GM18909 (cell line): ENCODE results near the gene UFC1.

ENCODE experiments used
- ATAC-seq: cut with Tn5 transposase; IDR thresholded peaks from one replicate; pipeline ENCODE4 v1.9.1; 2021; ENCODE audit warnings: mild to moderate bottlenecking; ENCODE audit not compliant: unreplicated experiment, poor library complexity

UFC1 gene

DNA sequence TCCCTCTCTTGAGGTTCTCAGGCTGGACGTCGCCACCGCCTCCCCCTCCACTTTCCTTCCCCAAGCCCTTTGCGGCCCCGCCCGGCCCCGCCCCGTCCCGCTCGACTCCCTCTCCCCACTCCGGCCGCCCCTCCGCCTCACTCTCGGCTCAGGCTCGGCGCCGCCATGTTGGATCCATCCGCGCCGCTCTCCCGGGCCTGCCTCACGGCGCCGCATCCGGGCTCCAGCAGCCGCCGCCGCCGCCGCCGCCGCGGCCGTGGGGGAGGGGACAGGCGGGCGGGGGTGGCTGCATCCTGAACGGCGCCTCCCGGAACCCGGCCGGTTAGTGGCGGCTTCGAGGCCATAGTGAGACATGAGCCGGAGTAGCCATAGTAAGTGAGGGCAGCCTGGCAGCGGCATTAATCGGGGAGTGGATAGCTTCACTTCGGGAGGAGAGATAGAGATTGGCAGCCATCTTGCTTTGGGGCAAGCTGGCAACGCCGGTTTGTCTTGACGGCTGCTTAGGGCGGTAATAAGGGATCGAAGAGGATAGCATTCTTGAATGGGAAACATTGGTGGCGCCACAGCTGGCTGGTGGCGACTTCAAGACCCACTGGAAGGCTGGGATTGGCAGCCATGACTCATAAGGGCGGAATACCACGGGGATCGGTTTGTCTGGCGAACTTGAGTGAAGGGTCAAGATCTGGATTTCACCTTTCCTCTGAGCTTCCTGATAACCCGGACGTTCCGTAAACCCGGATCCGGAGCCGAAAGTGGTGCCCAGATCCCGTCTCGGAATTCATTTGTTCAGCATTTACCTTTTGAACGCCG is 21.2 kb upstream of the UFC1 start, which contains the start of gene DEDD:
Gene DEDD (minus strand): TSS at position 258 of the 810 bp plus-strand sequence. CDS start 8,205 bp downstream, outside the sequence.
- ATAC-seq, result peak; percentile 92

GRCh38 chr1:161133220-161133740 is 20.5 kb upstream of the UFC1 start:
- peak; percentile 7 for ATAC-seq

DNA sequence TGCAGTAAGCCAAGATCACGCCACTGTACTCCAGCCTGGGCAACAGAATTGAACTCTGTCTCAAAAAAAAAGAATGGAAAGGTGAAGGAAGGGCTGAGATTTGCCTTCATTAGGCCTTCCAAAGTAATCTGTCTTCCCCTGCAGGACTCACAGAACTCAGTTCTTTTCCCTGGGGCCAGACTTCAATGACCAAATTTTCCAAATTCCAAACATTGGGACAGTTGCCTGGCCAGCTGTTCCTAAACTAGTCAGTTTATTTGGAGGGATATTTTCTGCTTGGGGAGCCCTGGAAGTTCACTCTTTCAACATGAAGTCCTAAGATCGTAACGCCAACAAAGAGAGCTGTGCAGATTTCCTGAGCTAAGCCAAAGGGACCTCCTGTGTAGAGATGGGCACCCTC is 15.9 kb upstream of the UFC1 start:
- ATAC-seq, result no peak

DNA sequence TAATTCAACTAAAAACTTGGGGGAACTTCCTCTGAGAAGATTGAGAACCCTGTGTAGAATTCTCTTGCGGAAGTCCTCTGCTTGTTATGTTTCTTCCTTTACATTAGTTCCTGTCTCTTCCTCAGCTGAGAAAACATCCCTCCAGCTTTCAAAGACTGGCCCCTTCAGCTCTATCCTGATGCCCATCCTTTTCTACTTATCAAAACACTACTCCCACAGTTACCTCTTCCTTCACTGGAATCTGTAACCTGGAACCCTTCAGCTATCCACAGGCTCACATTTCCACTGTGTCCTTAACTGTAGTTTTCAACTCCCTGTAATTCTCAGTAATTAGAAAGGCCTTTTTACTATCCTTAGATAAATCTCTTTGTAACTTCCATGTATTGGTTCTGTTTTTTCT is 15.3 kb upstream of the UFC1 start:
- ATAC-seq, result no peak

DNA sequence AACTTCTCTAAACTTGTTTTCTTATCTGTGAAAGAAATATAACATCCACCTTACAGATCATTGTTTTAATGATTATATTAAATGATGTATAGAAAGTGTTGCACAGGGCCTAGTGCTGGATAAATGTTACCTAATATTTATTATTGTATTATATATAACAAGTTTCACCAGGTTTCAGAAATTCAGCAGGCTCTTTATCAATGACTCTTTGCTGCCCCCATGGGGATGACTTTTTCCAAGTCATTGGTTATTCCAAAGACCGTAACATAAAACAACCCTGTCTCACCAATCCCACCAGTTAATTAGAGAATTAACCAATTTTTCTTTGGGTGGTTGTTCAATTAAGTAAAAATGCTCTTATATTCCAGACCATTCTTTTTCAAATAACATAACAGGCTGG is 14.0 kb upstream of the UFC1 start:
- no peak for ATAC-seq

- ATAC-seq, result no peak
These were observed 12.9 kb upstream of the UFC1 start for GRCh38 chr1:161140755-161141400.

- no peak for ATAC-seq
These were observed 7.9 kb upstream of the UFC1 start for GRCh38 chr1:161145832-161146231.

- peak; percentile 8 for ATAC-seq
These were observed 602 bp upstream of the UFC1 start for GRCh38 chr1:161153176-161153575.

DNA sequence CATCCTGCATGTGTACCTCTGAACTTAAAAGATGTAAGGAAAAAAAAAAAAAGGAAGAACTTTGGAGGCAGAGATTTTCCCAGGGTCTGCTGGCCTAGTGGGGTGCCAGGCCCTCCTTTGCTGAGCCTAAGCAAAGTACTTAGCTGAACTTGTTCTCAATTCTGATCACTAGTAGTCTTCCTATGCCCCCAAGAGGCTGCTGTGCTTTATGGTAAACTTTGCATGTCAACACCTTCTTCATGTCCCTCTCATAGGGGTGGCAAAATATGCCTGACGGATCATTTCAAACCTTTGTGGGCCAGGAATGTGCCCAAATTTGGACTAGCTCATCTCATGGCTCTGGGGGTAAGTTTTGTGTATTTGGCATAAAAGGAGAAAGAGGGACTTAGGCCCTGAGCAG is 4.1 kb downstream of the UFC1 start:
- ATAC-seq, result no peak

DNA sequence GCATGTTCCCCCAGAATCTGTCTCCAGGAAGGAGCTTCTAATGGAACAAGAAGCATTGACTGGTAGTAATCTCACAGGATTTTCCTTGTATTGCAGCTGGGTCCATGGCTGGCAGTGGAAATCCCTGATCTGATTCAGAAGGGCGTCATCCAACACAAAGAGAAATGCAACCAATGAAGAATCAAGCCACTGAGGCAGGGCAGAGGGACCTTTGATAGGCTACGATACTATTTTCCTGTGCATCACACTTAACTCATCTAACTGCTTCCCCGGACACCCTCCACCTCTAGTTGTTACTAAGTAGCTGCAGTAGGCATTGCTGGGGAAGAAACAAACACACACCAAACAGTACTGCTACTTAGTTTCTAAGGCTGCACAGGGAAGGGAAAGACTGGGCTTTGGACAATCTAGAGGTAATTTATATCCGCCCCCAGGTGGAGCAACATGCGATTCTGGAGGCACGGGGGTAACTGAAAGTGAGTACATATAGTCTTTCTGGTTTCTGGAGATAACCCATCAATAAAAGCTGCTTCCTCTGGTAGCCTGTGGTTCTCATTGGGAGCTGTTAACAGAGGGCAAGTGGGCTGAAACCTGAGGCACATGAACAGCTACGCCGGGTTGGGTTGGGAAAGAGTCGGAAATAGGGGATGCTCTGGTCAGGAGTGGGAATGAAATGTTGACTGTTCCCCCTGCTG is 4.7 kb downstream of the UFC1 start:
- no peak for ATAC-seq

DNA sequence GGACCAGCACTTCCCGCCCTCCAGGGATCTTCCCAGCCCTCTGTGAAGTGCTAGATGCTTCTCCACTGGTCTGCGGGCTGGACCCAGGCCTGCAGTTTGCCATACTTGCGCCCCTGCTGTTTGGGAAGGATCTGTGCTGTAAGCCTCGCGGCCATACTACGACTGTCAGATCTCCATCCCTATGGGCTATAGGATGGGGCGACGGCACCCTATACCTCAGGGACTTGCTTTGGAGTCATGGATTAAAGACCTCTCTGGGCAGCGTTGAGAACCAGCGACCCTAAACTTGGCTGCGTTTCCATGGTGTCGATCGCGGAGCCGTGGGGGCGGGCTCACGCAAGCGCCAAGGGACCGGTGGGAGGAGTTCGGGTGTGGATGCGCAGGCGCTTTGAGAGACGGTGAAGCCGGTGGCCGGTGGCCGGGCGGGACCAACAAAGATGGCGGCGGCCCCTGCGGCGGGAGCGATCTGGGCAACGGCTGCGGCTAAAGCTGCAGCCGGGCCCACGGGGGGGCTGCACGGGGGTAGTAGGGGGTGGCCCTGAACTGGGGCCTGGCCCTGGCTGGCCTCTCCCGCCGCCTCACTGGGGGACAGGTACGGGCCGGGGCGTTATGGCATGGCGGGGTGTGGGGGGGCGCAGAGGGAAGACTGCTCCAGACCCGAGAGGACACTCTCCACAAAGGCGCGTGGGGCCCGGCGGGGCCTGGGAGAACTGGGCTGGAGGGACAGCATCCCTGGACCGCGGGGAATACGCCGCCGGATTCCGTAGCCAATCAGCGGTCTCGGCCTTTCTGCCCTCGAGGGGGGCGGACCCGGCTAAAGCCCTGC is 5.5 kb downstream of the UFC1 start, which contains the start of gene USP21:
Gene USP21 (plus strand): TSS at position 414 of the 826 bp plus-strand sequence. CDS start 1,141 bp downstream, outside the sequence.
- peak; percentile 87 for ATAC-seq

GRCh38 chr1:161159913-161160243 is 6.1 kb downstream of the UFC1 start:
- ATAC-seq, result no peak

DNA sequence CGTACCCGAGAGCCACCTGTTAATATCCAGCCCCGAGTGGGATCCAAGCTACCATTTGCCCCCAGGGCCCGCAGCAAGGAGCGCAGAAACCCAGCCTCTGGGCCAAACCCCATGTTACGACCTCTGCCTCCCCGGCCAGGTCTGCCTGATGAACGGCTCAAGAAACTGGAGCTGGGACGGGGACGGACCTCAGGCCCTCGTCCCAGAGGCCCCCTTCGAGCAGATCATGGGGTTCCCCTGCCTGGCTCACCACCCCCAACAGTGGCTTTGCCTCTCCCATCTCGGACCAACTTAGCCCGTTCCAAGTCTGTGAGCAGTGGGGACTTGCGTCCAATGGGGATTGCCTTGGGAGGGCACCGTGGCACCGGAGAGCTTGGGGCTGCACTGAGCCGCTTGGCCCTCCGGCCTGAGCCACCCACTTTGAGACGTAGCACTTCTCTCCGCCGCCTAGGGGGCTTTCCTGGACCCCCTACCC is 6.9 kb downstream of the UFC1 start:
- ATAC-seq, result no peak

GRCh38 chr1:161161652-161162051 is 7.9 kb downstream of the UFC1 start:
- no peak for ATAC-seq

DNA sequence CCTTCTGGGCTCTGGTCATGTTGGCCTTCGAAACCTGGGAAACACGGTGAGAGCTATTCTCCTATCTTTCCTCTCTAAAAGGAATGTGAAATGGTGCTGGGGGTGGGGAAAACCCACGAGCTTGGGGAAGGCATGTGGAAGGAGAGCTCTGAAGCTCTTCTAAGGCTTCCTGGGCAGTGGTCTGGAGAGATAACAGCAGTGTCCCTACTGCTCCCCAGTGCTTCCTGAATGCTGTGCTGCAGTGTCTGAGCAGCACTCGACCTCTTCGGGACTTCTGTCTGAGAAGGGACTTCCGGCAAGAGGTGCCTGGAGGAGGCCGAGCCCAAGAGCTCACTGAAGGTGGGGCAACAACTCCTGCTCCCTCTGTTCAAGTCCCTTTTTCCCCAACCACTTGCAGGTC is 8.3 kb downstream of the UFC1 start:
- ATAC-seq, result no peak

GRCh38 chr1:161162806-161163205 is 9.0 kb downstream of the UFC1 start:
- ATAC-seq, result no peak

DNA sequence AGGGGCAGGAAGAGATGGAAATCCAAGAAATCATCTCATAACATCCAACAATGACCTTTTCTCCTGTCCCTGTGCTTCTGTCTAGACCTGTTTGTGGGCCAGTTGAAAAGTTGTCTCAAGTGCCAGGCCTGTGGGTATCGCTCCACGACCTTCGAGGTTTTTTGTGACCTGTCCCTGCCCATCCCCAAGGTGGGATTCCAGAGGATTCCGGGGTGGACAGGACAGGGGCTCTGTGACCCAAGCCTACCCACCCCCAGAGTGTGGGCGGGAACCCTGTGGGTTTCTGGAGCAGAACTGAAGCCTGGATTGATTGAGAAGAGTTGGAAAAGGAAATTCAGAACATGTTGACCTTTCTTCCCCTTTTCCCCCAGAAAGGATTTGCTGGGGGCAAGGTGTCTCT is 10.0 kb downstream of the UFC1 start:
- no peak for ATAC-seq

DNA sequence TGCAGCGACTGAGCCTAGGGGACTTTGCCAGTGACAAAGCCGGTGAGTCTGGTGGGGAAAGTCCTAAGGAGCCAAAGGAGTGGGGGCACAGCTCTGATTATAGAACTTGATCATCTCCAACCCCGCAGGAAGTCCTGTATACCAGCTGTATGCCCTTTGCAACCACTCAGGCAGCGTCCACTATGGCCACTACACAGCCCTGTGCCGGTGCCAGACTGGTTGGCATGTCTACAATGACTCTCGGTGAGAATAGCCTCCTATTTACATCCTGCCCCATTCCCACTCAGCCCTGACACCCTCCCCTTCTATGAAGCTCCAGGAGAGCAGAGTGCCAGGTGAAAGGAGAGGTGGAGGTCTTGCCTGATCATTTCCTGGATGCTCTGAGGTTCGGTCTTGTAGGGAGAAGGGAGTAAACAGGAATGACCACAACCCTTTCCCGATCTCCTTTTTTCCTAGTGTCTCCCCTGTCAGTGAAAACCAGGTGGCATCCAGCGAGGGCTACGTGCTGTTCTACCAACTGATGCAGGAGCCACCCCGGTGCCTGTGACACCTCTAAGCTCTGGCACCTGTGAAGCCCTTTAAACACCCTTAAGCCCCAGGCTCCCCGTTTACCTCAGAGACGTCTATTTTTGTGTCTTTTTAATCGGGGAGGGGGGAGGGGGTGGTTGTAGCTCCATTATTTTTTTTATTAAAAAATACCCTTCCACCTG is 11.3 kb downstream of the UFC1 start:
- no peak for ATAC-seq
